ENCODE data around the gene ZNF618.
A peak's percentile ranks its signal among the peaks of the same experiment; 100 is the strongest.

ZNF618 gene

DNA sequence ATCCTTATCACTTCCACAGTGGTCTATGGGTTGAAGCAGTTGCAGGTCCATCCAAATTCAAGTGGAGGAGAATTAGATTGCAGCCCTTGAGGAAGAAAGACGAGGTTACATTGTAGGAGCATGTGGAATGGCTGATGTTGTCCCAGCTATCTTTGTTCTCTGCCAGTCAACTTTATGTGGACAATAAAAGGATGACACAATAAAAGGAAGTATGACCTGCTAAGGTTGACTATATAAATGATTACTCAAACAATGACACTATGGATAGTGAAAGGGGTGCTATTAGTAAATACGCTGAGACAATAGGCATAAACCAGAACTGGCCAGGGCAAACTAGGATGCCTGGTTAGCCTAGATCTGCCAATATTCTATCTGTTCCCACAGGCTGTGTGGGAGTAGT lies 12.8 kb upstream of the ZNF618 start:
- CTCF ChIA-PET: interaction anchor here (0.6 to 2.1 kb wide), 3 partner anchors 9 to 56 kb away, joined by 4 to 6 read pairs (median 5); no protein-coding TSS in a partner anchor
- no peak overlapping the region for H3K4me3 ChIP-seq (ENCODE audit: low read depth, low read length)
- TF ChIP-seq, protein P1, sequence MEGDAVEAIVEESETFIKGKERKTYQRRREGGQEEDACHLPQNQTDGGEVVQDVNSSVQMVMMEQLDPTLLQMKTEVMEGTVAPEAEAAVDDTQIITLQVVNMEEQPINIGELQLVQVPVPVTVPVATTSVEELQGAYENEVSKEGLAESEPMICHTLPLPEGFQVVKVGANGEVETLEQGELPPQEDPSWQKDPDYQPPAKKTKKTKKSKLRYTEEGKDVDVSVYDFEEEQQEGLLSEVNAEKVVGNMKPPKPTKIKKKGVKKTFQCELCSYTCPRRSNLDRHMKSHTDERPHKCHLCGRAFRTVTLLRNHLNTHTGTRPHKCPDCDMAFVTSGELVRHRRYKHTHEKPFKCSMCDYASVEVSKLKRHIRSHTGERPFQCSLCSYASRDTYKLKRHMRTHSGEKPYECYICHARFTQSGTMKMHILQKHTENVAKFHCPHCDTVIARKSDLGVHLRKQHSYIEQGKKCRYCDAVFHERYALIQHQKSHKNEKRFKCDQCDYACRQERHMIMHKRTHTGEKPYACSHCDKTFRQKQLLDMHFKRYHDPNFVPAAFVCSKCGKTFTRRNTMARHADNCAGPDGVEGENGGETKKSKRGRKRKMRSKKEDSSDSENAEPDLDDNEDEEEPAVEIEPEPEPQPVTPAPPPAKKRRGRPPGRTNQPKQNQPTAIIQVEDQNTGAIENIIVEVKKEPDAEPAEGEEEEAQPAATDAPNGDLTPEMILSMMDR (IDR thresholded peaks at IDR 0.05; ENCODE audit: insufficient read depth, low read length, missing control alignments): no peak
- POLR2A ChIA-PET: no interaction called here
- no peak for DNase-seq (ENCODE audit: low read depth, low spot score)

DNA sequence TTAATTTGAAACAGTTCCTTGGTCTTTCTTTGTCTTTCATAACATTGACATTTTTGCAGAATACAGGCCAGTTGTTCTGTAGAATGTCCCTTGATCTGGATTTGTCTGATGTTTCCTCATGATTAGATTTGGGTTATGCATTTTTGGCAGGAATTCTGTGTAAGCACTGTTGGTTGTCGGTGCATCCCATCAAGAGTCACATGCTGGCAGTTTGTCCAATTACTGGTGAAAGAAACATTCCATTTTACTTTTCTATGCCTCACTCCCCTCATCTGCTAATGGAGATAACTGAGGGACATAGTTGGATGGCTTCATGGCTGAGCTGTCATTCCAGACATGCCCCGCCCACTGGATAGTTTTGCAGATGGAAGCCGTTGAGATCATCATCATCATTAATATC lies 7.6 kb upstream of the ZNF618 start:
- DNase-seq (ENCODE audit: low read depth, low spot score): no peak
- ChIA-PET POLR2A (no interaction called here), CTCF (interaction anchor here (0.7 kb wide), 1 partner anchor 13 kb away, joined by 3 read pairs; no protein-coding TSS in a partner anchor)
- no peak overlapping the region for H3K4me3 ChIP-seq (ENCODE audit: low read depth, low read length)
- TF ChIP-seq, protein P1 (IDR thresholded peaks at IDR 0.05; ENCODE audit: insufficient read depth, low read length, missing control alignments): no peak

DNA sequence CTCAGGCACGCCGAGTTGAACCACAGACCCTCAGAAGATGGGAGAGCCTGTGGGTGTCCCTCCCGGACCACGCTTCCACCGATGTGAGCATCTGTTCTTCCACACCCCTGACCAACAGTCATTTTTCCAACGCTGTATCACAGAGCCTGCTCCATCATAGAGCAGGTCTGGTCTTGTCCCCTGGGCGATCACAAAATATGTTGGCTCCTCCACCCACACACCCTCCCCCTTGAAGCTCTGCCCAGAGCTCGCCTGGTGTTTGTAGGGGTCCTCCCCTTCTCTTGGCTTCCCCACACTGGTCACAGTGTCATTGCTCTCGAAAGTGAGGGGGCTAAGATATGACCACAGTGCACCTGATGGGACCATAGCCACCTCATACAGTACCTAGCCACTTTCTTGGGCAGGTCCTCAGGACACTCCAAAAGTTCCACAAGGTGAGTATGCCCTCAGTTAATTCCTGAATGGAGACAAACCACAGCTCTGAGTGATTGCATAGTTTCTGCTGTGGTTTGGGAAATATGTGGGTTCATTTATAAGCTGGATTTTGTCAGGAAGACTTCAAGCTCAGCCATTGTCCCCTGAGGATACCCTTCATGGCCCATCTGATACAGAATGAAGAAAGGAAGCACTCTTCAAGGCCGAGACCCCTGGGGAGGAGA lies 3.5 kb upstream of the ZNF618 start:
- H3K4me3 ChIP-seq (ENCODE audit: low read depth, low read length): no peak overlapping the region
- CTCF ChIA-PET: interaction anchor here (0.9 to 1.3 kb wide), 3 partner anchors 8 to 65 kb away, joined by 3 to 4 read pairs (median 3); no protein-coding TSS in a partner anchor
- no peak for DNase-seq (ENCODE audit: low read depth, low spot score)
- TF ChIP-seq, protein P1 (IDR thresholded peaks at IDR 0.05; ENCODE audit: insufficient read depth, low read length, missing control alignments): no peak
- POLR2A ChIA-PET: no interaction called here

DNA sequence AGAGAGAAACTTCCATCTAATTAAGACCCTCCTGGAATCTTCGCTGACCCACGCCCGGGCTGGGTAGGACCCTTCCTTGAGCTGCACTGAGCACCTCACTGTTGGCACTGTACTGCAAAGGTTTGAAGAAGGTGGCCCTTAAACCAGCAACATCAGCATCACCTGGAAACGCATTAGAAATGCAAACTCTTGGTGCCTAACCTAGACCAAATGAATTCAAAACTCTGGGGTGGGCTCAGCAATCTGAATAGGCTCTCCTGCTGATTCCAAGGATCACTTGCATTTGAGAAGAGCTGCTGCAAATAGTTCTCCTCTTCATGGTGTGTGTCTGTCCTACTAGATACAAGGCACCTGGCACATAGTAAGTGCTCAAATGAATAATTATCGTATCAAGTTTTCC lies 2.7 kb upstream of the ZNF618 start:
- CTCF ChIA-PET: interaction anchor here (0.9 to 1.3 kb wide), 4 partner anchors 9 to 65 kb away, joined by 3 to 4 read pairs (median 3); no protein-coding TSS in a partner anchor

DNA sequence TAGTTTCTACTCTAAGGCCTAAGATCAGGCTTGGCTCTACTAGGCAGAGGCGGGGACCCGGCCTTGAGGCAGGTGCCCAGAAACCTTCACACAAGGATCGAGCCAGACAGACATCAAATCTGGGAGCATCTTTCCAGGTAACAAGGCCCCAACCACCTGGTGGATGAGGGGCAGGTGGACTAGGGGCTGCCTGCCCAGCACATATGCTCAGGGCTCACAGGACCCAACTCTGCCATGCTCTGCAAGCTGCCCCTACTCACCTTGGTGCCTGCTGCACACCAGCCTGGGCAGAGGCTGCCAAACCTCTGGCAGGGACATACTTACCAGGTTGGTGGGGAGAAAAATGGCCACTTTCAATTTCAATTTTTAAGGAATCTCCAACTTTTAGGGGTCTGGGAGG lies 2.2 kb upstream of the ZNF618 start:
- no peak overlapping the region for H3K4me3 ChIP-seq (ENCODE audit: low read depth, low read length)
- TF ChIP-seq, protein P1 (IDR thresholded peaks at IDR 0.05; ENCODE audit: insufficient read depth, low read length, missing control alignments): no peak
- ChIA-PET CTCF (interaction anchor here (1.0 to 1.3 kb wide), 3 partner anchors 9 to 64 kb away, joined by 3 read pairs; no protein-coding TSS in a partner anchor), POLR2A (no interaction called here)
- DNase-seq (ENCODE audit: low read depth, low spot score): no peak

More for the DNA sequence above, 2.7 kb upstream of the ZNF618 start:
- no peak for DNase-seq (ENCODE audit: low read depth, low spot score)
- H3K4me3 ChIP-seq (ENCODE audit: low read depth, low read length): no peak overlapping the region
- POLR2A ChIA-PET: no interaction called here
- TF ChIP-seq, protein P1 (IDR thresholded peaks at IDR 0.05; ENCODE audit: insufficient read depth, low read length, missing control alignments): no peak

DNA sequence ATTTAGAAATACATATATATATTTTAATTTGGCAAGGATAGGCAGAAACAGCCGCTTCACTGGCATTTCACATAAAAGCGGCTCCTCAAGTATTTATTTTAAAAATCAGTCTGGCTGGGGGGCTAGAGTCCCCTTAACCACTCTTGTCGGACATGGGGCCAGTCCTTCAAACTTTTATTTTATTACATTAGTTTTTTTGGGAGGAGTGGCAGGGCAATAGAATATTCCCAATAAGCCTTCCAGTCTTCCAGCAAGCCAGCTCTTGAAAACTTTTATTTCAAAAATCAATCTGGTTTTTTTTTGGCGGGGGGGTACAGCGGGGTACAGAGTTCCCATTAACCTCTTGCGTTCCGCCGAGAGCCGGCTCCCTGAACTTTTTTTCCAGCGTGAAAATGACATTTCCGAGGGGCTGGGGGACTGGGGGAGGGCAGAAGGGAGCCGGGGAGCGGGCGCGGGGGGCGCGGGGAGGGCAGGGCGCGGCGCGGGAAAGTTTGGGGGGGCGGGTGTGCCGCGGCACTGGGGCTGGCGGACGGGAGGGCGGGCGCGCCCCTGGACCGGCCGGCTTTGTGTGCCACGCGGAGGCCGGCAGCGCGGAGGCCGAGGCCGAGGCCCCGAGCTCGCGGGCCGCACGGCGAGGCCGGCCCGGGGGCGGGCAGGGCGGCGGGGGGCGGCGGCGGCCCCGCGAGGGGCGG lies 504 bp upstream of the ZNF618 start:
- POLR2A ChIA-PET: interaction anchor here (0.6 kb wide), 1 partner anchor 108 kb away, joined by 3 read pairs; no protein-coding TSS in a partner anchor
- no peak for DNase-seq (ENCODE audit: low read depth, low spot score)
- TF ChIP-seq, protein P1 (IDR thresholded peaks at IDR 0.05; ENCODE audit: insufficient read depth, low read length, missing control alignments): no peak
- peak overlapping the region; percentile 49 for H3K4me3 ChIP-seq (ENCODE audit: low read depth, low read length)
- CTCF ChIA-PET: interaction anchor here (0.6 to 2.4 kb wide), 3 partner anchors 24 to 193 kb away, joined by 3 to 10 read pairs (median 3); no protein-coding TSS in a partner anchor
